Stimulated activated naive B cell treated with anti-CD40 and anti-IgM and Interleukin-4, amounts not matched to agents 10 μg/mL and 1 μg/mL and 100 μg/mL, for 72 hours (primary cell): ENCODE data around the gene ZFAND6.
"Not testable (repeated sequence)": the region's sequence is repeated elsewhere in the genome, so short reads cannot be mapped to it uniquely, and the experiment has no call there.

Experiments used
- ATAC-seq, 2 donors: fragments of 150-1000 bp; cut with Tn5 transposase; replicated peaks; 2 replicates each; pipeline ENCODE4 v1.10.0; 2021; ENCODE audit warnings: moderate library complexity in 1 of 2
- DNase-seq: peaks from one replicate; pipeline ENCODE4 v3.0.0; 2021
- H3K27ac Mint-ChIP-seq: one replicate; pipeline ENCODE4 v1.8.0; 2022; ENCODE audit warnings: mild to moderate bottlenecking, mixed read lengths
- H3K27me3 Mint-ChIP-seq, 2 donors: one replicate each; pipeline ENCODE4 v1.8.0; 2022; ENCODE audit warnings: mixed read lengths in 2 of 2
- H3K36me3 Mint-ChIP-seq, 2 donors: one replicate each; pipeline ENCODE4 v1.8.0; 2022; ENCODE audit warnings: mixed read lengths in 2 of 2, mild to moderate bottlenecking in 1 of 2
- H3K4me1 Mint-ChIP-seq, 2 donors: one replicate each; pipeline ENCODE4 v1.8.0; 2022; ENCODE audit warnings: mixed read lengths in 2 of 2, mild to moderate bottlenecking in 1 of 2
- H3K4me3 Mint-ChIP-seq, 2 donors: one replicate each; pipeline ENCODE4 v1.8.0; 2022; ENCODE audit warnings: mild to moderate bottlenecking in 2 of 2, mixed read lengths in 2 of 2, moderate library complexity in 1 of 2
- H3K9me3 Mint-ChIP-seq, 2 donors: one replicate each; pipeline ENCODE4 v1.8.0; 2022; ENCODE audit warnings: mixed read lengths in 2 of 2, mild to moderate bottlenecking in 1 of 2

The ZFAND6 gene

DNA sequence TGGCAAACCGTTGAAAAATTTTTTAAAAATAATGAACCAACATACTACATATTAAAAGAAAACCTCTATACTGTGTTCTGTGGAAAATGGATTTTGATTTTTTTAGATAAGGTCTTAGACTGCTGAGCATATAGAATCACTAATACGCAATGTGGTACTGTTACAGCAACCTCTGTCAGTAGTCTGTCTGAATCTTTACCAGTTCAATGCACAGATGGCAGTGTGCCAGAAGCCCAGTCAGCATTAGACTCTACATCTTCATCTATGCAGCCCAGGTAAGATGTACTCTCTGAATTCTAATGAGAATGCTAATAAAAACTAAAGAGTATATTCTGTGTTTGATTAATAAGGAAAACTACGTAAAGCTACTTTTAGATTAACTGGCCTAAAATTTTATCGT lies 62.1 kb downstream of the ZFAND6 start:
- H3K9me3 Mint-ChIP-seq, result no peaks in the 10 kb centered on the region
- no peak overlapping the region for H3K4me3 Mint-ChIP-seq
- ATAC-seq, result no peak
- no peak overlapping the region for H3K27ac Mint-ChIP-seq
- peaks cover 2 to 7% of the 10 kb centered on the region in 2 donors for H3K4me1 Mint-ChIP-seq
- H3K27me3 Mint-ChIP-seq, result no peaks in the 10 kb centered on the region
- no peak for DNase-seq
- peaks cover 21 to 22% of the 10 kb centered on the region in 2 donors for H3K36me3 Mint-ChIP-seq

GRCh38 chr15:80123034-80123433 lies 63.6 kb downstream of the ZFAND6 start:
- Mint-ChIP-seq H3K4me3 (no peak overlapping the region), H3K27ac (no peak overlapping the region), H3K4me1 (peaks cover 2 to 7% of the 10 kb centered on the region in 2 donors), H3K27me3 (no peaks in the 10 kb centered on the region), H3K36me3 (peaks cover 22 to 24% of the 10 kb centered on the region in 2 donors), H3K9me3 (no peaks in the 10 kb centered on the region)
- no peak for DNase-seq
- no peak for ATAC-seq

GRCh38 chr15:80127253-80127652 lies 67.8 kb downstream of the ZFAND6 start:
- H3K27me3 Mint-ChIP-seq, DNase-seq, ATAC-seq, H3K27ac Mint-ChIP-seq, H3K9me3 Mint-ChIP-seq, H3K4me1 Mint-ChIP-seq, H3K4me3 Mint-ChIP-seq: not testable (repeated sequence)
- peaks cover 26 to 39% of the 10 kb centered on the region in 2 donors for H3K36me3 Mint-ChIP-seq

DNA sequence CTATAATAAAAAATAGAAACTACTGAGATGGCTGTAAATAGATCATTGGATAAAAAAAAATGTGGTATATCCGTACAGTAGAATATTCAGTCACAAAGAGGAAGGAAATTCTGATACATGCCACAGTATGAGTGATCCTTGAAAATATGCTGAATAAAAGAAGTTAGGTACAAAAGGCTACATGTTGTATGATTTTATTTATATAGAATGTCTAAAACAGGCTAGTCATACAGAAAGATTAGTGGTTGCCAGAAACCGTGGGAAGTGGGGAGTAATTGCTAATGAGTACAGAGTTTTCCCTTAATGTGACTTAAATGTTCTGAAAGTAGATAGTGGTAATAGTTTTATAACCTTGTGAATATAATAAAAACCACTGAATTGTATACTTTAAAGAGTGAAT lies 68.4 kb downstream of the ZFAND6 start:
- H3K4me3 Mint-ChIP-seq, result no peak overlapping the region
- no peak overlapping the region for H3K27ac Mint-ChIP-seq
- H3K27me3 Mint-ChIP-seq, result no peaks in the 10 kb centered on the region
- no peaks in the 10 kb centered on the region for H3K4me1 Mint-ChIP-seq
- ATAC-seq, result no peak
- H3K9me3 Mint-ChIP-seq, result no peaks in the 10 kb centered on the region
- peaks cover 26 to 38% of the 10 kb centered on the region in 2 donors for H3K36me3 Mint-ChIP-seq
- DNase-seq, result no peak

GRCh38 chr15:80132382-80132781 lies 72.9 kb downstream of the ZFAND6 start:
- Mint-ChIP-seq H3K4me1 (peaks cover 3 to 7% of the 10 kb centered on the region in 2 donors), H3K9me3 (no peaks in the 10 kb centered on the region), H3K27ac (no peak overlapping the region), H3K27me3 (no peaks in the 10 kb centered on the region), H3K4me3 (no peak overlapping the region), H3K36me3 (peaks cover 22 to 49% of the 10 kb centered on the region in 2 donors)
- no peak for ATAC-seq
- DNase-seq, result no peak

DNA sequence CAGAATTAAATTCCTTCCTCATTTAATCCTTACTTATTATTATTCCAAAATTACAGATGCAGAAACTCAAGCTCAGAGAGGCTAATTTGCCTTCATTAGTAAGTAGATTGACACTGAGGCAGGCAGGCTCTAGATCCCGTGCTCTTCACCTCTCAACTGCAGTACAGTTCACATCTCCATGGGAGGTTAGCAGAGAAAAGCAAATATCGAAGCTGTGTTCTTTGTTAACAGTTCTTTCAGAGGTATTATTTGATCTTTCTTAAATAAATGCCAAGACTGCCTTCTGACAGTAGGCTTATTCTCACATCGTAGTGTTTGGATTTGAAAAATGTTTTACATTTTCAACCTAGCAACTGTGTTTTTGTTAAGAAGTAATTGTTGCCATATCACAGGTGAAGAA lies 77.4 kb downstream of the ZFAND6 start:
- DNase-seq (no peak), ATAC-seq (no peak)
- peaks cover 20 to 44% of the 10 kb centered on the region in 2 donors for H3K36me3 Mint-ChIP-seq
- H3K4me3 Mint-ChIP-seq, result no peak overlapping the region
- H3K4me1 Mint-ChIP-seq, result peaks cover 3 to 12% of the 10 kb centered on the region in 2 donors
- no peaks in the 10 kb centered on the region for H3K9me3 Mint-ChIP-seq
- H3K27me3 Mint-ChIP-seq, result no peaks in the 10 kb centered on the region
- no peak overlapping the region for H3K27ac Mint-ChIP-seq

DNA sequence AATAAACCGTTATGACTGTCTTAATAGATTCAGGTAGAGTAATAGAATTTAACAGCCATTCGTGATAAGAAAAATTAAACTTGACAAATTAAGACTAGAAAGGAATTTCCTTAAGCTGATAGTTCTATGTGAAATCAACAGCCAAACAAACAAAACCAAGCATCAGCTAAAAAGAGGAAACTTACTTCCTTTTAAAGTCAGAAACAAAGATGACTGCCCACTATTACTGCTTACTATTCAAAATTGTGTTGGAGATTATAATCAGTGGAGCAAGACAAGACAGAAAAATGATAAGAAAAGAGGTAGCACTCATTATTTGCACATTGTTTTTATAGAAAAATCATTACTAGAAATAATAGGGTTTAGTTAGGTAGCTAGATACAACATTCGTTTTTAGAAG lies 79.5 kb downstream of the ZFAND6 start:
- no peak overlapping the region for H3K27ac Mint-ChIP-seq
- no peak for ATAC-seq
- peaks cover 19 to 39% of the 10 kb centered on the region in 2 donors for H3K36me3 Mint-ChIP-seq
- H3K27me3 Mint-ChIP-seq, result no peaks in the 10 kb centered on the region
- no peak overlapping the region for H3K4me3 Mint-ChIP-seq
- DNase-seq, result no peak
- H3K9me3 Mint-ChIP-seq, result no peaks in the 10 kb centered on the region
- peaks cover 3 to 12% of the 10 kb centered on the region in 2 donors for H3K4me1 Mint-ChIP-seq

- no peak for ATAC-seq
- Mint-ChIP-seq H3K27me3 (no peaks in the 10 kb centered on the region), H3K4me1 (peaks cover 0 to 5% of the 10 kb centered on the region in 2 donors), H3K9me3 (no peaks in the 10 kb centered on the region), H3K4me3 (no peak overlapping the region), H3K36me3 (peaks cover 7 to 24% of the 10 kb centered on the region in 2 donors), H3K27ac (no peak overlapping the region)
- DNase-seq, result no peak
Observed at GRCh38 chr15:80140909-80141308, 81.4 kb downstream of the ZFAND6 start.

DNA sequence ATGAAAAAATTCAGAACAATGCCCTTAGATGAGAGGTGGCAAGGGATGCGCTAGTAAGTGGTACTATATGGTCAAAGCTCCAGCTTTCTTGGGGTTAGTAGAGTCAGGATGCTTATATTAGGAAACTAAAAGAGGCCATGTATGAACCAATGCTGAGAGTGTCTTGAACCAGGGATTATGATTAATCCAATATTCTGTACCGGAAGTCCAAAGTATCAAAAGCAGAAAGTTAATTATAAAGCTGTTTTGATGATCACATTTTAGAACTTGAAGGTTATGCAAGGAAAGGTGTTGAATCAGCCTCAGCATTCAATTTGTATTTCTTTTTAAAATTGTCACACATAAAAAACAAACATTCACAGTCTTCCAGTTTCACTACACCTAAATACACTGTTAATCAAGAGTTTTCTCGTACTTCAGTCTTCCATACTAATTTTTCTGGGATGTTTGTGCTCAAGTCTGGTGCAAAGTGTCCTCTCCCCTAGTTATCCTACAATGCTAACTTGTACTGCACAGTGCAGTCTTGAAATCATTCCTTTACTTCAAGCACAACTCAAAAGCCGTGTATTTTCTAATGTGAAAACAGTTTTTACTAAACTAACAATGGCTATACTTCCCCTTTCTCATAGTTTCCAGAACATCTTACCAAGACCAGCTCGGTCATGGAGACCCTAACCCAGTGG lies 82.6 kb downstream of the ZFAND6 start:
- H3K4me1 Mint-ChIP-seq, result peaks cover 0 to 5% of the 10 kb centered on the region in 2 donors
- H3K27ac Mint-ChIP-seq, result no peak overlapping the region
- H3K9me3 Mint-ChIP-seq, result peaks cover 0 to 3% of the 10 kb centered on the region in 2 donors
- ATAC-seq (no peak), DNase-seq (no peak)
- peaks cover 7 to 25% of the 10 kb centered on the region in 2 donors for H3K36me3 Mint-ChIP-seq
- H3K4me3 Mint-ChIP-seq, result no peak overlapping the region
- no peaks in the 10 kb centered on the region for H3K27me3 Mint-ChIP-seq

GRCh38 chr15:80142646-80143045 lies 83.2 kb downstream of the ZFAND6 start:
- H3K9me3 Mint-ChIP-seq, result peaks cover 0 to 3% of the 10 kb centered on the region in 2 donors
- no peak overlapping the region for H3K4me3 Mint-ChIP-seq
- no peaks in the 10 kb centered on the region for H3K27me3 Mint-ChIP-seq
- H3K36me3 Mint-ChIP-seq, result peaks cover 7 to 19% of the 10 kb centered on the region in 2 donors
- no peak for DNase-seq
- ATAC-seq, result no peak
- H3K27ac Mint-ChIP-seq, result no peak overlapping the region
- H3K4me1 Mint-ChIP-seq, result peaks cover 0 to 5% of the 10 kb centered on the region in 2 donors

GRCh38 chr15:80151148-80151547 lies 91.7 kb downstream of the ZFAND6 start:
- H3K4me1 Mint-ChIP-seq, result peaks cover 14 to 36% of the 10 kb centered on the region in 2 donors
- H3K27ac Mint-ChIP-seq, result no peak overlapping the region
- no peak for DNase-seq
- H3K36me3 Mint-ChIP-seq, result peaks cover 3 to 8% of the 10 kb centered on the region in 2 donors
- H3K27me3 Mint-ChIP-seq, result no peaks in the 10 kb centered on the region
- no peak overlapping the region for H3K4me3 Mint-ChIP-seq
- peaks cover 0 to 3% of the 10 kb centered on the region in 2 donors for H3K9me3 Mint-ChIP-seq
- ATAC-seq, result no peak

DNA sequence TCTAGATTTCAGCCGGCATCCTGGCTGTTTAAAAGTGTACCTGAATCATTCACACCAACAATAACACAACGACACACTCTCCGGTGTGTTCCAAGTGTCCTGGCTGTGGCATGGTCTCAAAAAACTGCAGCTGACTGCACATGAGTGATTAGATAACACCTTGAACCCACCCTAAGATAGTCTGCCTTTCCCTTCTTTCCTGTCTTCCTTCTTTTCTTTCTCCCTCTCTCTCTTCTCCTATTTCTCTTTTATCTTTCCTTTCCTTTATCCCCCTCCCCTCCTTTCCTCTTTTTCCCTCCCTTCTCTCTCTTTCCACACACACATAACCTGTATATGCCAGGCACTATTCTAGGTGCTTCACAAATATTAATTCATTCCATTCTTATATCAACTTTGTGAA lies 92.1 kb downstream of the ZFAND6 start:
- Mint-ChIP-seq H3K9me3 (no peaks in the 10 kb centered on the region), H3K4me1 (peaks cover 14 to 36% of the 10 kb centered on the region in 2 donors), H3K27me3 (no peaks in the 10 kb centered on the region), H3K4me3 (peak overlapping the region; percentile 88 to 91), H3K36me3 (peaks cover 3 to 6% of the 10 kb centered on the region in 2 donors), H3K27ac (peak overlapping the region; percentile 7)
- ATAC-seq (no peak), DNase-seq (no peak)

DNA sequence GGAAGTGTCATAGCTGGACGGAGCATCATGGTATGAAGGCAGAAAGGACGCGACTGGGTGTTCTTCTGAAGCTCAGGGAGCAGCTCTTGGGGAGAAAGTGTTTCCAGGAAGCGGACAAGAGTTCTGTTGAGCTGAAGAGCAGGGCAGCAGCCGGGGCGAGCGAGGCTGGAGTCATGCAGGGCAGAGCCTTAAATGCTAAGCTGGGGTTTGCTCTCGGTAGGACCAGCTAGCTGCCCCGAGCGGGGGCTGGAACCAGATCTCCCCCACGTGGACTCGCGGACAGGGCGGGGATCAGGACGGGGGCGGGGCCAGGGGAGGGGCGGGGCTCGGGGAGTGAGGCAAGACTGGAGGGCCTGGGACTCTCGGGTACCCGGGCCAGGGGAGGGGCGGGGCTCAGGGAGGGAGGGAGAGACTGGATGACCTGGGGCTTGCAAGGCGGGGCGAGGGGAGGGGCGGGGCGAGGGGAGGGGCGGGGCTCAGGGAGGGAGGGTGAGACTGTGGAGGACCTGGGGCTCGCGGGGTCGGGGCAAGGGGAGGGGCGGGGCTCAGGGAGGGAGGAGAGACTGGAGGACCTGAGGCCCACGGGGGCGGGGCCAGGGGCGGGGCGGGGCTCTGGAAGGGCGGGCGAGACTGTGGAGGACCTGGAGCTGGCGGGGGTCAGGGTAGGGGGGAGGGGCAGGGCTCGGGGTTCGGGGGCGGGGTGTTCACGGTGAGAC lies 92.9 kb downstream of the ZFAND6 start:
- no peaks in the 10 kb centered on the region for H3K27me3 Mint-ChIP-seq
- peak overlapping the region; percentile 68 for H3K27ac Mint-ChIP-seq
- peak; percentile 71 for DNase-seq
- H3K9me3 Mint-ChIP-seq, result no peaks in the 10 kb centered on the region
- peak; percentile 75 to 77 for ATAC-seq
- peak overlapping the region; percentile 88 to 91 for H3K4me3 Mint-ChIP-seq
- H3K4me1 Mint-ChIP-seq, result peaks cover 14 to 36% of the 10 kb centered on the region in 2 donors
- peaks cover 3 to 6% of the 10 kb centered on the region in 2 donors for H3K36me3 Mint-ChIP-seq

DNA sequence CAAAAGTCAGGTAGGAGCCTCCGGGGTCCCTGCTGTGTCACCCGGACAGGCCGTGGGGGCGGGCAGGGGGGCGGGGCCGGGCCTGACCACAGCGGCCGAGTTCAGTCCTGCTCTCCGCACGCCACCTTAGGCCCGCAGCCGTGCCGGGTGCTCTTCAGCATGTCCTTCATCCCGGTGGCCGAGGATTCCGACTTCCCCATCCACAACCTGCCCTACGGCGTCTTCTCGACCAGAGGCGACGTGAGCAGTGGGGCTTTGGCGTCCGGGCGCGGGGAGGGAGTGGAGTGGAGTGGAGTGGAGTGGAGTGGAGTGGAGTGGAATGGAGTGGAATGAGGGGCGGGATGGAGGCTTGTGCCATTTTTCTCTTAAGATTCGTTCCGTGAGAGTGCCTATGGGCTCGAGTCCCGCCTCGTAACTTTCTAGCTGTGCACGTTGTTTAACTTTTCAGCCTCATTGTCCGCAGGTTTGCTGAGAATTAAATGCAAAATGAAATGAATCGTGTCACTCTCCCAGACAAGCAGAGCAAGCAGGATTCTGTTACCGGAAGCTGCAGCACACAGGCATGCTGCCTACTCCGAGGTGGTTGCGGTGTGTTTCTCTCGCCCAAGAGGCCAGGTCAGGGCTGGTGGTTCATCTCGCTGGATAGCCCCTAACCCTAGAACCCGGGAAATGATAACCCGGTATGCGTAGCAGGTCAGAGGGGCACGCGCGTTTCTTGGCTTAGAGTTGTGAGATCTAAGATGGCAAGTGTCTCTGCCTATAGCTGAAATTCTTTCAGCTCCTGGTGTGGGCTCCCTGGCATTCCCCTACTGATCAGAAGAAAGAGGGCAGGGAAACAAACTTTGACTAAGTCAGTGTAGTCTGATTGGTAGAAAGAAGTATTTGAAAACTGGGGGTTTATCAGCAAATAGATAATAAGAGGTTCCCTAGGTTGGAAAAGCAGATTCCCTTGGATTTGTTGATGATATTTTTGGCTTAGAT lies 93.7 kb downstream of the ZFAND6 start, which contains the start of gene FAH:
FAH (plus strand) TSS at position 104 of the 981 bp plus-strand sequence; CDS start at position 160, 56 bp downstream.
- Mint-ChIP-seq H3K4me1 (peaks cover 14 to 36% of the 10 kb centered on the region in 2 donors), H3K4me3 (peak within 1 kb of the TSS; percentile 88 to 91), H3K36me3 (peaks cover 3 to 6% of the 10 kb centered on the region in 2 donors), H3K9me3 (no peaks in the 10 kb centered on the region), H3K27ac (peak within 1 kb of the TSS; percentile 92), H3K27me3 (no peaks in the 10 kb centered on the region)
- ATAC-seq (peak; percentile 80 to 81), DNase-seq (no peak)
